Breast epithelium (tissue), 3 donors: ENCODE measurements around the gene FLACC1.

ENCODE experiments used
- CTCF ChIP-seq, 3 donors: fragments of 450-650 bp; IDR thresholded peaks; one replicate each; pipeline ENCODE4 v1.5.1; 2016 to 2017; ENCODE audit warnings: antibody characterized with exemption in 3 of 3, mild to moderate bottlenecking in 3 of 3, moderate library complexity in 3 of 3
- POLR2A ChIP-seq: fragments of 450-650 bp; IDR thresholded peaks from one replicate; pipeline ENCODE4 v1.6.1; 2016; ENCODE audit warnings: antibody characterized with exemption, mild to moderate bottlenecking, moderate library complexity
- POLR2AphosphoS5 ChIP-seq, 3 donors: sonication (generic); formaldehyde crosslinking; IDR thresholded peaks; one replicate each; pipeline ENCODE4 v1.6.1; 2017; ENCODE audit warnings: antibody characterized with exemption in 3 of 3

- TF ChIP-seq CTCF (IDR thresholded peaks at IDR 0.05) (no peak), POLR2A (no peak), POLR2AphosphoS5 (IDR thresholded peaks at IDR 0.05) (no peak)
Measured at GRCh38 chr2:201383136-201383535, 26.0 kb upstream of the FLACC1 start.
